Measurements from ENCODE around the gene DISP3. TPM values are rescaled to one million over a fixed set of nuclear protein-coding genes. Genes with fewer than 3 reads are reported as not detected.

DISP3 gene
- total and polyA plus RNA-seq, 3 experiments from 2014 or later = 0.35 to 0.46 (median 0.42) TPM

GRCh38 chr1:11528611-11529261, 49.8 kb downstream of the DISP3 start:
- Mint-ChIP-seq H3K4me3 (no peak overlapping the region), H3K36me3 (no peaks in the 10 kb centered on the region), H3K27me3 (no peaks in the 10 kb centered on the region), H3K4me1 (no peaks in the 10 kb centered on the region), H3K9me3 (no peaks in the 10 kb centered on the region), H3K27ac (no peak overlapping the region)
- H3K36me3 ChIP-seq (ENCODE audit: insufficient read depth, low read length) = no peaks in the 10 kb centered on the region
- CTCF ChIA-PET = no interaction called here
- no peaks in the 10 kb centered on the region for H3K27me3 ChIP-seq (ENCODE audit: insufficient read depth, low read length, poor library complexity, severe bottlenecking)
- DNase-seq = no peak
- H3K9me3 ChIP-seq (ENCODE audit: low read length) = no peaks in the 10 kb centered on the region
- no peak overlapping the region for H3K27ac ChIP-seq (ENCODE audit: low read depth, low read length)
- no peaks in the 10 kb centered on the region for H3K4me1 ChIP-seq (ENCODE audit: insufficient read depth, low read length)
- POLR2A ChIA-PET = no interaction called here
- no peak overlapping the region for H3K4me3 ChIP-seq (ENCODE audit: low read length)

- Histone ChIP-seq H3K4me3 (ENCODE audit: low read length) (no peak overlapping the region), H3K9me3 (ENCODE audit: low read length) (no peaks in the 10 kb centered on the region), H3K27ac (ENCODE audit: low read depth, low read length) (no peak overlapping the region), H3K36me3 (ENCODE audit: insufficient read depth, low read length) (no peaks in the 10 kb centered on the region), H3K4me1 (ENCODE audit: insufficient read depth, low read length) (no peaks in the 10 kb centered on the region), H3K27me3 (ENCODE audit: insufficient read depth, low read length, poor library complexity, severe bottlenecking) (no peaks in the 10 kb centered on the region)
- H3K27ac Mint-ChIP-seq = no peak overlapping the region
- H3K9me3 Mint-ChIP-seq = no peaks in the 10 kb centered on the region
- H3K36me3 Mint-ChIP-seq = no peaks in the 10 kb centered on the region
- H3K4me1 Mint-ChIP-seq = no peaks in the 10 kb centered on the region
- no peak overlapping the region for H3K4me3 Mint-ChIP-seq
- no peak for DNase-seq
- CTCF ChIA-PET = no interaction called here
- H3K27me3 Mint-ChIP-seq = no peaks in the 10 kb centered on the region
- POLR2A ChIA-PET = no interaction called here
Measured at GRCh38 chr1:11529330-11529729, 50.4 kb downstream of the DISP3 start.

DNA sequence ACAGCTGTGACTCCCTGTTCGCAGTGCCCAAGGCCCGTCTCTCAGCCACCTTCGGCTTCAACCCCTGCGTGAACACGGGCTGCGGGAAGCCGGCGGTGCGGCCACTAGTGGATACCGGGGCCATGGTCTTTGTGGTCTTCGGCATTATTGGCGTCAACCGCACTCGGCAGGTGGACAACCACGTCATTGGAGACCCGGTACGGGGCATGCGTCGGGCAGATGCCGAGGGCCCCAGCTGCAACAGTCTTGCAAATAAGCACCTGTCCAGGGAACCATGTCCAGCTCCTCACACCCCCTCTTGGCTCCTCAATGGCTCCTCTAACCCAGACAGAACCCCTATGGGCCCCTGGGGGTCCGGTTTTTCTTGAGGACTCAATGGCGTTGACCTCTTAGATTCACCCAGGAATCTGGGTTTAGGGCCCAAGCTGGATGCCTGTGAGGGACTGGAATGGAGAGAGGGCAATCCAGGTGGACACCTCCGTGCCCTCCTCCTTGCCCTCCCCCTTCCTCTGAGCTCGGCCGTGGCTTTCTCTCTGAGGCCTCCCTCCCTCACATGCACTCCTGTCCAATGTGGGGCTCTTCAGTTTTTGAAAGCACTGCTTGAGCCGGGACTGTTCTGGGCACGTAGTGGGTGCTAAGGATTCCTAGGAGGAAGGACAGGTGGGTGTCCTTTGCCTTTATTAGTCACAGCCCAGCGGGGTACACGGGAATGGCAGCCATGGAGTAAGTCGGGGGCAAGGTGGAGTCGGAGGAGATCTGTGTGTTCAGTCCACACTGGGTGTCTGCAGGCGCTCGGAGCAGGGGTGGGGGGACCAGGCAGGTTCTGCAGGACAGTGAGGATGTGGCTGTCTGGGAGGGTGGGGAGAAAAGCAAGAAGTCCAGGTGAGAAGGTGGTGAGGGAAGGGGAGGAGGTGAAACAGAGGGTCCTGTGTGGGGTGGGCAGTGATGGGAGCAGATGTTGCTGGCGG, 51.1 kb downstream of the DISP3 start:
- Mint-ChIP-seq H3K9me3 (no peaks in the 10 kb centered on the region), H3K4me3 (no peak overlapping the region), H3K27me3 (no peaks in the 10 kb centered on the region), H3K4me1 (no peaks in the 10 kb centered on the region), H3K36me3 (no peaks in the 10 kb centered on the region), H3K27ac (no peak overlapping the region)
- ChIA-PET POLR2A (no interaction called here), CTCF (no interaction called here)
- Histone ChIP-seq H3K9me3 (ENCODE audit: low read length) (no peaks in the 10 kb centered on the region), H3K4me3 (ENCODE audit: low read length) (no peak overlapping the region), H3K36me3 (ENCODE audit: insufficient read depth, low read length) (no peaks in the 10 kb centered on the region), H3K27ac (ENCODE audit: low read depth, low read length) (no peak overlapping the region), H3K27me3 (ENCODE audit: insufficient read depth, low read length, poor library complexity, severe bottlenecking) (no peaks in the 10 kb centered on the region), H3K4me1 (ENCODE audit: insufficient read depth, low read length) (no peaks in the 10 kb centered on the region)
- no peak for DNase-seq

DNA sequence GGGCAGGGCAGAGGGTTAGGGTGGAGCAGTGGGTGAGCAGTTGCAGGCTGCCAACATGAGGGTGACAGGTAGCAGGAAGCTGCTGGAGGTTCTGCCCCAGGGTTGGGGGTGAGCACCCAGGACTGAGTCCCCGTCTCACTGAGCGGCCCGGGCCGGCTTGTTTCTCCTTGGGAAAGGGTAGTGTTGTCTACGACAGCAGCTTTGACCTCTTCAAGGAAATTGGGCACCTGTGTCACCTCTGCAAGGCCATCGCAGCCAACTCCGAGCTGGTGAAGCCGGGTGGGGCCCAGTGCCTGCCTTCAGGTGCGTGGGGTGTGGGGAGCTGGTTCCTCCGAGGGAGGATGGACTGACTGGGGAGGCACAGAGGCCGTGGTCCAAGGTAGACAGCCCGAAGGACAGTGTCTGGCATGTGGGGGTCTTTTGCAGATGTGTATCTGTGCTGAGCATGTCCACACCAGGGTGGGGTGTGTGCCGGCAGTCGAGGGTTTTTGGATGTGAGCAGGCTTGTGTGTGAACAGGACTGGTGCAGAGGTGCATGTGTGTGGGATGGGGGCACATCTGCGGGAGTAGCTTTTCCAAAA, 51.9 kb downstream of the DISP3 start:
- CTCF ChIA-PET = no interaction called here
- POLR2A ChIA-PET = no interaction called here
- Mint-ChIP-seq H3K9me3 (no peaks in the 10 kb centered on the region), H3K27me3 (no peaks in the 10 kb centered on the region), H3K36me3 (no peaks in the 10 kb centered on the region), H3K27ac (no peak overlapping the region), H3K4me3 (no peak overlapping the region), H3K4me1 (no peaks in the 10 kb centered on the region)
- H3K27ac ChIP-seq (ENCODE audit: low read depth, low read length) = no peak overlapping the region
- H3K36me3 ChIP-seq (ENCODE audit: insufficient read depth, low read length) = no peaks in the 10 kb centered on the region
- no peaks in the 10 kb centered on the region for H3K4me1 ChIP-seq (ENCODE audit: insufficient read depth, low read length)
- no peak overlapping the region for H3K4me3 ChIP-seq (ENCODE audit: low read length)
- no peak for DNase-seq
- no peaks in the 10 kb centered on the region for H3K9me3 ChIP-seq (ENCODE audit: low read length)
- H3K27me3 ChIP-seq (ENCODE audit: insufficient read depth, low read length, poor library complexity, severe bottlenecking) = no peaks in the 10 kb centered on the region

- Mint-ChIP-seq H3K27ac (no peak overlapping the region), H3K36me3 (no peaks in the 10 kb centered on the region), H3K27me3 (no peaks in the 10 kb centered on the region), H3K9me3 (no peaks in the 10 kb centered on the region), H3K4me1 (no peaks in the 10 kb centered on the region), H3K4me3 (no peak overlapping the region)
- Histone ChIP-seq H3K9me3 (ENCODE audit: low read length) (no peaks in the 10 kb centered on the region), H3K4me1 (ENCODE audit: insufficient read depth, low read length) (no peaks in the 10 kb centered on the region), H3K36me3 (ENCODE audit: insufficient read depth, low read length) (no peaks in the 10 kb centered on the region), H3K4me3 (ENCODE audit: low read length) (no peak overlapping the region), H3K27ac (ENCODE audit: low read depth, low read length) (no peak overlapping the region), H3K27me3 (ENCODE audit: insufficient read depth, low read length, poor library complexity, severe bottlenecking) (no peaks in the 10 kb centered on the region)
- ChIA-PET POLR2A (no interaction called here), CTCF (no interaction called here)
- no peak for DNase-seq
Measured at GRCh38 chr1:11531314-11531870, 52.4 kb downstream of the DISP3 start.

DNA sequence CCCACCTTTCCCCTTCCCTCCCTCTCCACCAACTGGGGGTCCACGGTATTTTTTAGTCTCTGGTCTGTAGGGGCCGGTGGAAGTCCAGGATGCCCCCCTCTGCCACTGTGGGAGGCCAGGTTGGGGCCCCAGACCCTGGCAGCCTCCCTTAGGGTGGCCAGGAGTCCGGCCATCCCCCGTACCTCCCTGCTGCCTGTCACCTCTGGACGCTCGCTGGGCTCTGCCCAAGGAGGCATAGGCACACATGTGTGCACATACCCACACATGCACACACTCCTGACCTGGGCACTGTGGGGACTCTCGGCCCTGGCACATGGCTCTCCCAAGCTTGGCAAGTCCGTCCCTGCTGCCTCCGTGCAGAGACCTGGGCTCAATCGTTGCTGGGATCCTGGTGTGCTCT, 53.0 kb downstream of the DISP3 start:
- Histone ChIP-seq H3K27ac (ENCODE audit: low read depth, low read length) (no peak overlapping the region), H3K4me1 (ENCODE audit: insufficient read depth, low read length) (no peaks in the 10 kb centered on the region), H3K27me3 (ENCODE audit: insufficient read depth, low read length, poor library complexity, severe bottlenecking) (no peaks in the 10 kb centered on the region), H3K4me3 (ENCODE audit: low read length) (no peak overlapping the region), H3K36me3 (ENCODE audit: insufficient read depth, low read length) (no peaks in the 10 kb centered on the region), H3K9me3 (ENCODE audit: low read length) (no peaks in the 10 kb centered on the region)
- CTCF ChIA-PET = no interaction called here
- POLR2A ChIA-PET = no interaction called here
- no peak overlapping the region for H3K4me3 Mint-ChIP-seq
- no peak overlapping the region for H3K27ac Mint-ChIP-seq
- H3K4me1 Mint-ChIP-seq = no peaks in the 10 kb centered on the region
- H3K9me3 Mint-ChIP-seq = no peaks in the 10 kb centered on the region
- no peaks in the 10 kb centered on the region for H3K27me3 Mint-ChIP-seq
- no peaks in the 10 kb centered on the region for H3K36me3 Mint-ChIP-seq
- DNase-seq = no peak

DNA sequence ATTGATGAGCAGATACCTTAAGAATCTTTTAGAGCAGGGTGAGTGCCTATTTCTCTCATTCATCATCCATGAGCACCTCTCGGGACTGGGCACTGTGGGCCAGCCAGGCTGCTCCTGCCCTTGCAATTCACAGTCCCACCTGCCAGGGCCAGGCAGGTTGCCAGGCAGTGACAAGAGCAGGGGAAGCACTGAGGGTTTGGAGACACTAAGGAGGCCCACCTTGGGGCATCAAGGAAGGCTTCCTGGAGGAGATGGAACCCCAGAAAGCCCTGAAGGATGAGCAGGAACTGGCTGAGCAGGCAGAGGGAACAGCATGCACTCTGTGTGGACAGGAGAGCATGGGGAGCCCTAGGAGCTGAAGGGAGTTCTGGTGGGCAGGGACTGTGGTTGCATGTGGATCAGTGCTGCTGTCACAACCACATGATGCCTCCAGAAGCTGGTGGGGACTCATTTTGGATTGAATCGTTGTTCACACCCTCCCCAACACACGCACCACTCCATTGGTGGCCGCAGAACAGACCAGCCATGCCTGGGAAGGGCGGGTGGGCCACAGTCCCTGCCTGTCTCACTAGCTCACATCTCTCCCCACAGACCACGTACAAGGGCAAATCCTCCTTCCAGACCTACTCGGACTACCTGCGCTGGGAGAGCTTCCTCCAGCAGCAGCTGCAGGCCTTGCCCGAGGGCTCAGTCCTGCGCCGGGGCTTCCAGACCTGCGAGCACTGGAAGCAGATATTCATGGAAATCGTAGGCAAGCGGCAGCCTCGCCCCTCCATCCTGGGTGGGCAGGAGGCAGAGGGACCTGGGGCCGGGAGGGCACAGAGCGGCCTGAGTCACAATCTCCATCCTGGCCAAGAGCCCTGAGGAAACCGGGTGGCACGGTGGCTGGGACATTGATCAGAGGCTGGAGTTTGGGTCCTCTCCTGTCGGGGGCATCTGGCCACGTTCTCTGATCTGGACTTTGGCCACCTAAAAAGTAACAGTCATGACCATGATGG, 55.1 kb downstream of the DISP3 start:
- Mint-ChIP-seq H3K9me3 (no peaks in the 10 kb centered on the region), H3K27ac (no peak overlapping the region), H3K4me1 (no peaks in the 10 kb centered on the region), H3K4me3 (no peak overlapping the region), H3K27me3 (peaks cover 0 to 5% of the 10 kb centered on the region in 2 donors), H3K36me3 (no peaks in the 10 kb centered on the region)
- DNase-seq = no peak
- Histone ChIP-seq H3K4me1 (ENCODE audit: insufficient read depth, low read length) (no peaks in the 10 kb centered on the region), H3K27ac (ENCODE audit: low read depth, low read length) (no peak overlapping the region), H3K36me3 (ENCODE audit: insufficient read depth, low read length) (no peaks in the 10 kb centered on the region), H3K4me3 (ENCODE audit: low read length) (no peak overlapping the region), H3K9me3 (ENCODE audit: low read length) (no peaks in the 10 kb centered on the region), H3K27me3 (ENCODE audit: insufficient read depth, low read length, poor library complexity, severe bottlenecking) (no peaks in the 10 kb centered on the region)
- CTCF ChIA-PET = no interaction called here
- POLR2A ChIA-PET = no interaction called here
